Activated CD4-positive, alpha-beta T cell treated with anti-CD3 and anti-CD28 coated beads, Interleukin-2, Interleukin-4, amounts not matched to agents 100 ng/mL and 50 ng/mL, durations not matched to agents 16 hours and 8 hours (primary cell): ENCODE results near the gene SPOCK1.
"Not testable (repeated sequence)": the region's sequence is repeated elsewhere in the genome, so short reads cannot be mapped to it uniquely, and the experiment has no call there.

ENCODE experiments used
- DNase-seq: peaks from one replicate; pipeline ENCODE4 v3.0.0-alpha.2; 2020; ENCODE audit warnings: low spot score

The SPOCK1 gene

GRCh38 chr5:137016783-137017324 is 482.3 kb downstream of the SPOCK1 start:
- no peak for DNase-seq

GRCh38 chr5:137015540-137016116 is 483.5 kb downstream of the SPOCK1 start:
- no peak for DNase-seq

DNA sequence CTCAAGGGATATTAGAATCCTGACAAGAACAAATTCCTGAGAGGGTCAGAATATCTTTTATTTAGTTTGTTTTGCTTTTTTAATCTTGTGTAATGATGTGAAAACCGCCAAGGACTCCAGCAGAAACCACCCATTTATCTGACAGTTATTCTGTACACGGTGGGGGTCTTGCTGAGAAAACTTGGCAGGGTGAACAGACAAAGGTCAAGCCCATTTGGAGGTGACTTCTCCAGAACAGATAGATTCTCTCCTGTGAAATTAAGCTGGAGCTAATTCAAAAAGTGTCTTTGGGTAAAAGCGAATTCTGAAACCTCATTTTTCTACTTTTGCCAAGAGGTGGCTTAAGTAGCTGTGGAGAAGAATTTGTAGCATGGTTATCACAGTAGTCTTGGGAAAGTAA is 484.4 kb downstream of the SPOCK1 start:
- DNase-seq = no peak

DNA sequence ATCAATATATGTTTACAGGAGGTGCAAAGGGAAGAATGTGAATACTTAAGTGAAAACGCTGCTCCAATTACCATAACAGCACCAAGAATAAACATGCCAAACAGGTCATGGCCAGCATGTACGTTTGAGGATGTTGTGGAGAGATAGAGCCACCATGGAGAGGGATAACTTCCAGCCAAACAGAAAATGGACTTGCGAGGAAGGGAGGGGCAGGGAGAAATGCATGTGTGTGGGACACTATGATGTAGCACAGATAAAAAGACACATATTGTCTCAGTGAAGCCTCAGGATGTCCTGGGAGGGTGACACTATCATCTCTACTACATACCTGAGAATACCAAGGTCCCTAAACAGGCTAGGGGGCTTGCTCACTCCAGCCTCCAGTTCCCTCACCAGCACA is 488.9 kb downstream of the SPOCK1 start:
- DNase-seq = no peak

DNA sequence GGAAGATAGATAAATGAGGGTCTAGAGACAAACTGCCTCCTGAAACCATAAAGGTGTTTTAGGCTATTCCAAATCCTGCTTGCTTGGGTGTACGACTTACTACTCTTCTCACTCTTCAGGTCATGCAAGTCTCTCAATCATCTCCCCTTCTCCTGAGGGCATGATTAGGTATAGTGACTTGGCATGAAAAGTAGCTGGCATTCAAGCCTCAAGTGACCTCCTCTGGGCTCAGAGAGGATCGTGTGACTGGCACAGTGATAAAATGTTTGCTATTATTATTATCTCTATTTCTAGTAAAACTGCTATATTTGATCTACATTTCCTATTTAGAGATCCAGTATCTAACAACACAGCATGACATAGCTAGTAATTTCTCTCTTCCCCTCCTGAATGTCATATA is 494.8 kb downstream of the SPOCK1 start:
- DNase-seq = no peak

DNA sequence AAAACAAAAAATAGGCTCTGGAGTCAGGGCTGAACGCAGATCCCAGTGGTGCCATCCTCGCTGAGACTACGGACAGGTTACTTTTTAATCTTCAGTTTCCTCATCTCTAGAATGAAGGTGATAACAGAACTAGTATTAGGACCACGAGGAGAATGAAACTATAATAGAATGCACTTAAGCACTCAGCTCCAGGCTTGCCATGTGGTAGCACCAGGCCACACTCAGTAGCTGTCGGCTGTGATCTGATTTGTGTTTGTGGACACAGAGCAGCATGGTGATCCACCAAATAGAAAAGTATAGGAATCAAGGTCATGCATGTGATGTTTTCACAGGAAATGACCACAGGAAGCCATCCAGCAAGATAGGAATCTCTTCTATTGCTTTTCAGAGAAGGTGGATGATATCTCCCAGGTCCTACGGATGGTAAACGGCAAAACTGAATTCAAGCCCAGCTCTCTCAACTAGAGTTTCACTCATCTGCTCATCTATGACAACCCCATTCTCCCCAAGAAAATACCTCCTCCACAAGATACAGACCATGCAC is 498.0 kb downstream of the SPOCK1 start:
- DNase-seq = no peak

DNA sequence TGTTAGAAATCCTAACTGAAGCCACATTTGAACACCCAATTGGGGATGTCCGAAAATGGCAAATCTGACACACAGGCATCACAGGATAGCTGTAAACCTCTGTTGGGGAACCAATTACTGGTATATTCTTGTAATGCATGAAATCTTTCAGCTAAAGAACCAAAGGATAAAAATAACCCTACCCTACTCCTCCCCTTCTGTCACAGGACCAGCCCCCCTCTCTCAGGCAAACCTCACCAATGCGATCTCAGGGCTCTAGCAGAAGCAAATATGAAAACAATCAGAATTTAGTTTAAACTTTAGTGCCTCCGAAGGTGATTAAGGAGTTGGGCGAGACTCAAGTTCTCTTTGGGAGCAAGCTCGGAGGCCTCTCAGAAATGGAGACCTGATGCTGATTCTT is 499.3 kb downstream of the SPOCK1 start:
- DNase-seq = no peak

DNA sequence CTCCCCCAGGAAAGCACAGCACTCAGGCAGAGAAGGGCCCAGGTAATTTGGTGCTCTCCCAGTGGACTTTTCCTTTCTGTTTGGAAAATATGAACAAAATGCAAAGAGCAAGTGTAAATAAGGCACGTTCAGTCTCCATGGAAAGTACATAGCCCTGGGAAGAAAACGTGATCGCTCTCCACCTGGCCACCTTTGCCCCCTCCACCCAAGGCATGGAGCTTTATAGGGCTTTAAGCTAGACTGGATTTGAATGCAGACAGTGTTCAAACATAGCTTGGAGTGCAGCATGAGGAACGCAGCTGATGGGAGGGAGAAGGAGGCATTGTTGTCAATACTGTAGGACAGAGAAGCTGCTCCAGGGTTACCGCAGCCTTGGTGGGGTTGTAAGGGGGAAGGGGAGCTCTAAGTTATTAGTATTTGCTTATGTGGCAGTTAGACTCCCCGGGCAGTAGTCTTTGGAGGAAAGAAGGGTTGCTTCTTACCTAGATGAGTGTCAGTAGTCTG is 500.2 kb downstream of the SPOCK1 start:
- DNase-seq = no peak

GRCh38 chr5:136994154-136994553 is 505.0 kb downstream of the SPOCK1 start:
- DNase-seq = no peak

GRCh38 chr5:136992796-136993489 is 506.2 kb downstream of the SPOCK1 start:
- no peak for DNase-seq

DNA sequence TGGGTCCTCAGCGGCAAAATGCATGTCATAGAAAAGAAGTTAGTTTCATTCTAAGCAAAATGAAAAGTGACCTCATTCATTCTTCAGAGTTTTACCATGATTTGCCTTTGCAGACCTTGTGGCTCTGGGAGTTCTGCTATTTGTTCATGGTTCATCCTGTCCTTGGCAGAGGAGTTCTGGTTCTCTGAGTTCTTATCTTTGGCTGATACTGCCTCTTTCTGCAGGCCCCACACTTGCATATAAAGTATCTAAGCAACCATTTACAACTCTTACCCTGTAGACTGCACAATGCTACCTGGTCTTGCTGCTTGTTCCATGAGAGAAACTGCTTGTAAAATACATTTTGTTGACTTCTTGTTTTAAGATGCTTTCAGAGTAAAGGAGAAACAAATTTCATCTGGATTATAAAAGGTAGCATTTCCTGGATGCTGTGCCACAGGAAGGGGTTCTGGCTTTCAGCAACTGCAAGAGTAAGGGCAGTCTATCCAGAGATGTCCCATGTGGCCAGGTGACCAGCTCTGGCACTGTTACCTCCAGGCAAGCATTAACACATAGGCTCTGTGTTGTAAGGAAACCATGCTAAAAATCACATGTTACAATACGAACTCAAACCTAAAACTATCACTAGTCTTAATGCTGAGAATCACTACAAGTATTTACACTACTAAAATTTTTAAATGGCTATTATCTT is 513.2 kb downstream of the SPOCK1 start:
- DNase-seq = no peak

DNA sequence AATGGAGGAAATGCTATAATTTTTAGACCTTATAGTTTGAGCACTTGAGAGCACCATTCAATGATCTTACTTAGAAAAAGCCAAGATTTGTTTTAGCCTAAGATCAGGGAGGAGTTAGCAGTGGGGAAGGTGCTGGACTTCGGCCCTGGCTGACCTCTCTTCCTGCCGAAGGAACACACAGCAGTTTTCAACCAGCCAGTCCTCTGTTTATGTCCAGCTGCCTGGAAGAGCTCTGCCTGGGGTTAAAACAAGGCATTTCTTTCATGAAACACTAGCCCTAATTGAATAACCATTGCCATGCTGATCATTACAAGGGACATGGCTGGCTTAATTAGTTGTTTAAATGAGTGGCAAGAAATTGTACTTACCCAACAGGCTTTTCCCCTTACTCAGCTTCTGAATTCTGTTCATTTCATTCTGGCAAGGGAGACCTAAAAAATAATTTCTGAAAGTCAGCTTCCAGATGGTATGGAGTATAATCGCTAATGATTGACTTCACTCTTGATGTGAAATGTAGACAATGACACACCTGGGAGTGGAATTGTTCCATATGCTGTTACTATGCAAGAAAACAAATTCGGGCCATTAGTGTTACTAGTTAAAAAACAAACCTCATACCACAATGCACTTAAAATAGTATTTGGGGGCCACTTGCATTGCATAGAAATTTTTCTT is 514.2 kb downstream of the SPOCK1 start:
- no peak for DNase-seq

- no peak for DNase-seq
These were observed 517.2 kb downstream of the SPOCK1 start for GRCh38 chr5:136981936-136982335.

DNA sequence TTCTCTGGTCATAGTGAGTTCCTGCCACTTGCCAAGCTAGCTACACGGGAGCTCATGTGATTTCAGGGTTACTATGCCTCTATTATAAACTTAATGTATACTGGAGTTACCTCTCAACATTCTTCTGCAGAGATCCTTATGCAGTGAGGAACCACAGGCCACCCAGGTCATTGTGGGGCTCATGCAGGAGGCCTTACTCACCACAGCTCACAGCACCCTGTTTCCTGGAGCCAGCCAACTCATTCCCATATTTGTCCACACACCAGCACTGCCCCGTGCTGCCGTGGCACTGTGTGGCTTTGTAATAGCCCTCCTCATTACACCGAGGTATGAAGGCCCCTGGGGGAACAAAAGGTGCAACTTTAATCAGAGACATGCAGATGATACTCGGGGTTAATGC is 520.0 kb downstream of the SPOCK1 start:
- no peak for DNase-seq

DNA sequence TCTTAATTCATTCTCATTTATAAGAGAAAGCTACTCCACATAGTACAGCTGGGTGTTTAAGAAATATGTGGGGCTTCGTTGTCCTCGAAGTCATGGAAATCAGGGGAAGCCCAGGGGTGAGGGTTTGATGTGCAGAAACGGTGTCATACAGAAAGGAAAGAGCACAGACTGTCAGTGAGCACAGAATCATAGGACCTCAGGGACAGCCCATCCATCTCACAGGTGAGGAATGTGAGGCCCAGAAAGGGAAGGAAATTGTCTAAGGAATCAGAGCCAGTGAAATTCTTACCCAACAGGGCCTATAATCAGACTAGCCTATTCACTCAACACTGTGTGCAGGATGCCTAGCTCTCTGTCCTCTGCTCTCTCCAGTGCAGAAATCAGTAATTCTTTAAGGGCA is 535.6 kb downstream of the SPOCK1 start:
- no peak for DNase-seq

DNA sequence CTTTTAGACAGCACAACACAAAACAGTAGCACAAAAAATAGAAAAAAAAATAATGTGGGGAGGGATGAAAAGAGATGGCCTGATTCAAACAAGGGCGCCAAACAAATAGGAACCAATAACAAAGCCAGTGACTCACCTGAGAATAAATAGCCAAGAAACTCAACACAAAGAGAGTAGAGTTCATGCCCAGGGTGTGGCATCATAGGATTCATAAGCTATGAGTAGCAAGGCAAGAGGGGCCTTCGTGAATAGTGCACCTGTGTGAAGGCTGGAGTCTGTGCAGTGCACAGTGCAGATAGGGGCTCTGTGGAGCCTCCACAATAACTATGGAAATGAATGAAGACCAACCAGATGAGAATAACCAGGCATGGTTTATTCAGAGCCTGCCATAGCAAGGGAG is 541.7 kb downstream of the SPOCK1 start:
- DNase-seq = no peak

DNA sequence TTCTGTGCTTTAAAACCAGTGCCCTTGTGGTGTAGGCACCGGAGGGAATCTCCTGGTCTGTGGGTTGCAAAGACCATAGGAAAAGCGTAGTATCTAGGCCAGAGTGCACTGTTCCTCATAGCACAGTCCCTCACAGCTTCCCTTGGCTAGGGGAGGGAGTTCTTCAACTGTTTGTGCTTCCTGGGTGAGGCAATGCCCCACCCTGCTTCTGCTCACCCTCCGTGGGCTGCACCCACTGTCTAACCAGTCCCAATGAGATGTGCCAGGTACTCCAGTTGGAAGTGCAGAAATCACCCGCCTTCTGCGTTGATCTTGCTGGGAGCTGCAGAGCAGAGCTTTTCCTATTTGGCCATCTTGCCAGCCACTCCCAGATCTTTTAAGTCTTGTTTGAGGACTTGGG is 545.0 kb downstream of the SPOCK1 start:
- not testable (repeated sequence) for DNase-seq

DNA sequence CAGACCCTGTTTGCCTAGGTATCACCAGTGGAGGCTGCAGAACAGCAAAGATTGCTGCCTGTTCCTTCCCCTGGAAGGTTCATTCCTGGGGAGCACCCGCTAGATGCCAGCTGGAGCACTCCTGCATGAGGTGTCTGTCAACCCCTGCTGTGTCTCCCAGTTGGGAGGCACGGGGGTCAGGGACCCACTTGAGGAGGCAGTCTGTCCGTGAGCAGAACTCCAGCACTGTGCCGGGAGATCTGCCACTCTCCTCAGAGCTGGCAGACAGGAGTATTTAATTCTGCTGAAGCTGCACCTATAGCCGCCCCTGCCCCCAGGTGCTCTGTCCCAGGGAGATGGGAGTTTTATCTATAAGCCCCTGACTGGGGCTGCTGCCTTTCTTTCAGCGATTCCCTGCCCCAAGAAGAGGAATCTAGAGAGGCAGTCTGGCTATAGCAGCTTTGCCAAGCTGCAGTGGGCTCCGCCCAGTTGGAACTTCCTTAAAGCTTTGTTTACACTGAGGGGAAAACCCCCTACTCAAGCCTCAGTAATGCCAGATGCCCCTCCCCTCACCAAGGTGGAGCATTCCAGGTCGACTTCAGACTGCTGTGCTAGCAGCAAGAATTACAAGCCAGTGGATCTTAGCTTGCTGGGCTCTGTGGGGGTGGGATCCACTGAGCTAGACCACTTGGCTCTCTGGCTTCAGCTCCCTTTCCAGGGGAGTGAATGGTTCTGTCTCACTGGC is 545.6 kb downstream of the SPOCK1 start:
- not testable (repeated sequence) for DNase-seq

DNA sequence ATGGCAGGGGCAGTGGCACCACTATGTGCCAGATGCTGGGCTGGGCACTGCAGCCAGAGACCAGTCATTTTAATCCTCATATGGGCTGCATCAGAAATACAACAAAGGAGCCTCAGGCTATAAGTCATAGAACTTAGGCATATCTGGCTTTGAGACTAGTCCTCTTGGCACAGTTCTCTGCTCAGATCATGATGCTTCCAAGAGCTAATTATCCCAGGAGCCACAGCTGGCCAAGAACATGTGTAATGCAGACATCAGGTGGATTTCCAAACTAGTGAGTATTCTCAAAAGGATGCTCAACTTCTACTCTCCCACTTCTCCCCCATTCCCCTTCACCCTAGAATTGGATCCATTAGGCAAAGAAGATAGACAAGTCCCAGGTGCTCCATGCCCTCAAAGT is 571.6 kb downstream of the SPOCK1 start:
- DNase-seq = no peak

- DNase-seq = no peak
These were observed 573.1 kb downstream of the SPOCK1 start for GRCh38 chr5:136926073-136926472.
